ENCODE data around the gene SLFNL1.

- TF ChIP-seq CTCF (IDR thresholded peaks at IDR 0.05) = no peak
- TF ChIP-seq POLR2A (IDR thresholded peaks at IDR 0.05) = no peak
Observed at GRCh38 chr1:40980453-40981121, 40.9 kb downstream of the SLFNL1 start.

Measured in tibial nerve (tissue), 3 donors.